ENCODE measurements around the gene RBFA.

DNA sequence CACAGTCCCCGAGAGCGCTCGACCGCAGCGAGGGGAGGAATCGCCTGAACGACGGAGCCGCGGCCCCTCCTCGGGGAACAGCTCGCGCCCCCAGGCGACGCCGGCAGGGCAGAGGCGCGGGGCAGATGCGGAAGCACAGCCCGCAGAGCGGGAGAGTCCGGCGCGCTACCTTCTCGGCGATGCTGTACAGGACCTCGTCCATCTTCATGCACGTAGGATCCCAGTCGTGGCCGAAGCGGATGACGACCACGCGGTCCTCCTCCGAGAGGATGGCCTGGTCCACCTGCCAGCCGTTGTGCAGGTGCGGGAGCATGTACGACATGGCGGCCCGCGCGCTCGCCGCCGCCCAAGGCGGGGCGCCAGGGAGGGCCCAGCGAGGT, 46.2 kb upstream of the RBFA start:
- TF ChIP-seq POLR2A (IDR thresholded peaks at IDR 0.05): no peak
- TF ChIP-seq, protein P1, sequence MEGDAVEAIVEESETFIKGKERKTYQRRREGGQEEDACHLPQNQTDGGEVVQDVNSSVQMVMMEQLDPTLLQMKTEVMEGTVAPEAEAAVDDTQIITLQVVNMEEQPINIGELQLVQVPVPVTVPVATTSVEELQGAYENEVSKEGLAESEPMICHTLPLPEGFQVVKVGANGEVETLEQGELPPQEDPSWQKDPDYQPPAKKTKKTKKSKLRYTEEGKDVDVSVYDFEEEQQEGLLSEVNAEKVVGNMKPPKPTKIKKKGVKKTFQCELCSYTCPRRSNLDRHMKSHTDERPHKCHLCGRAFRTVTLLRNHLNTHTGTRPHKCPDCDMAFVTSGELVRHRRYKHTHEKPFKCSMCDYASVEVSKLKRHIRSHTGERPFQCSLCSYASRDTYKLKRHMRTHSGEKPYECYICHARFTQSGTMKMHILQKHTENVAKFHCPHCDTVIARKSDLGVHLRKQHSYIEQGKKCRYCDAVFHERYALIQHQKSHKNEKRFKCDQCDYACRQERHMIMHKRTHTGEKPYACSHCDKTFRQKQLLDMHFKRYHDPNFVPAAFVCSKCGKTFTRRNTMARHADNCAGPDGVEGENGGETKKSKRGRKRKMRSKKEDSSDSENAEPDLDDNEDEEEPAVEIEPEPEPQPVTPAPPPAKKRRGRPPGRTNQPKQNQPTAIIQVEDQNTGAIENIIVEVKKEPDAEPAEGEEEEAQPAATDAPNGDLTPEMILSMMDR (IDR thresholded peaks at IDR 0.05): peak in 2 of 4 experiments; percentile 12 to 24

Measured in uterus (tissue), 2 donors.